Measurements from ENCODE around the gene RNASEL. TPM values are rescaled to one million over a fixed set of nuclear protein-coding genes. Genes with fewer than 3 reads are reported as not detected.

Gene RNASEL
- total and polyA plus RNA-seq, 10 donors: 5.0 to 18.1 (median 13.8) TPM

- 50 to 84% (median 70%) methylated on average over 1 of the region's 1 CpG for WGBS, 5 donors
- H3K36me3 ChIP-seq: no peaks in the 10 kb centered on the region
- H3K27me3 ChIP-seq (replicated peaks in 1 of 7): no peaks in the 10 kb centered on the region
- no peak for TF ChIP-seq POLR2A (IDR thresholded peaks at IDR 0.05)
- TF ChIP-seq POLR2AphosphoS5 (IDR thresholded peaks at IDR 0.05): no peak
- TF ChIP-seq CTCF (IDR thresholded peaks at IDR 0.05 in 8 of 11, conservative IDR thresholded peaks at IDR 0.05 in 3 of 11): no peak
- no peaks in the 10 kb centered on the region for H3K9me3 ChIP-seq
- DNase-seq: no peak
- H3K27ac ChIP-seq: no peak overlapping the region
- H3K4me3 ChIP-seq: no peak overlapping the region
- intact Hi-C loops (cut with DNase I; ENCODE audit: low total_unique reads): no loop called here
- peaks cover 8 to 52% (median 29%) of the 10 kb centered on the region in 6 donors for H3K4me1 ChIP-seq
Observed at GRCh38 chr1:182631954-182632353, 42.9 kb upstream of the RNASEL start.

- no peak for DNase-seq
- no peaks in the 10 kb centered on the region for H3K27me3 ChIP-seq (replicated peaks in 1 of 7)
- H3K27ac ChIP-seq: peak overlapping the region in 1 of 8 donors; percentile 21
- no peak overlapping the region for H3K4me3 ChIP-seq
- no peaks in the 10 kb centered on the region for H3K9me3 ChIP-seq
- H3K36me3 ChIP-seq: no peaks in the 10 kb centered on the region
- no peak for TF ChIP-seq CTCF (IDR thresholded peaks at IDR 0.05 in 8 of 11, conservative IDR thresholded peaks at IDR 0.05 in 3 of 11)
- no peak for TF ChIP-seq POLR2AphosphoS5 (IDR thresholded peaks at IDR 0.05)
- TF ChIP-seq POLR2A (IDR thresholded peaks at IDR 0.05): no peak
- intact Hi-C loops (cut with DNase I; ENCODE audit: low total_unique reads): no loop called here
- peaks cover 8 to 52% (median 29%) of the 10 kb centered on the region in 6 donors for H3K4me1 ChIP-seq
Observed at GRCh38 chr1:182631053-182631677, 42.1 kb upstream of the RNASEL start.

GRCh38 chr1:182630586-182630985, 41.5 kb upstream of the RNASEL start:
- H3K4me1 ChIP-seq: peaks cover 8 to 52% (median 29%) of the 10 kb centered on the region in 6 donors
- peak overlapping the region in 1 of 8 donors; percentile 21 for H3K27ac ChIP-seq
- intact Hi-C loops (cut with DNase I; ENCODE audit: low total_unique reads): no loop called here
- WGBS, 5 donors: 56 to 90% (median 73%) methylated on average over 1 of the region's 1 CpG
- no peak for DNase-seq
- no peak for TF ChIP-seq POLR2AphosphoS5 (IDR thresholded peaks at IDR 0.05)
- TF ChIP-seq POLR2A (IDR thresholded peaks at IDR 0.05): no peak
- TF ChIP-seq CTCF (IDR thresholded peaks at IDR 0.05 in 8 of 11, conservative IDR thresholded peaks at IDR 0.05 in 3 of 11): no peak
- no peaks in the 10 kb centered on the region for H3K27me3 ChIP-seq (replicated peaks in 1 of 7)
- no peaks in the 10 kb centered on the region for H3K9me3 ChIP-seq
- no peaks in the 10 kb centered on the region for H3K36me3 ChIP-seq
- no peak overlapping the region for H3K4me3 ChIP-seq

- Histone ChIP-seq H3K4me3 (no peak overlapping the region), H3K4me1 (peaks cover 8 to 52% (median 29%) of the 10 kb centered on the region in 6 donors), H3K27ac (no peak overlapping the region), H3K9me3 (no peaks in the 10 kb centered on the region), H3K36me3 (no peaks in the 10 kb centered on the region), H3K27me3 (replicated peaks in 1 of 7) (no peaks in the 10 kb centered on the region)
- intact Hi-C loops (cut with DNase I; ENCODE audit: low total_unique reads): no loop called here
- TF ChIP-seq CTCF (IDR thresholded peaks at IDR 0.05 in 8 of 11, conservative IDR thresholded peaks at IDR 0.05 in 3 of 11) (no peak), POLR2AphosphoS5 (IDR thresholded peaks at IDR 0.05) (no peak), POLR2A (IDR thresholded peaks at IDR 0.05) (no peak)
- 14 to 20% (median 19%) methylated on average over 3 of the region's 3 CpGs for WGBS, 5 donors
- DNase-seq: no peak
Observed at GRCh38 chr1:182629499-182630096, 40.5 kb upstream of the RNASEL start.
